GM18909 (cell line): ENCODE measurements around the gene RSRC1.
A peak's percentile ranks its signal among the peaks of the same experiment; 100 is the strongest.
"Not testable (repeated sequence)": the region's sequence is repeated elsewhere in the genome, so short reads cannot be mapped to it uniquely, and the experiment has no call there.

ENCODE experiments used
- ATAC-seq: cut with Tn5 transposase; IDR thresholded peaks from one replicate; pipeline ENCODE4 v1.9.1; 2021; ENCODE audit warnings: mild to moderate bottlenecking; ENCODE audit not compliant: unreplicated experiment, poor library complexity

The RSRC1 gene

GRCh38 chr3:158098834-158099424 is 11.0 kb upstream of the RSRC1 start:
- ATAC-seq: no peak

GRCh38 chr3:158100681-158101080 is 9.2 kb upstream of the RSRC1 start:
- no peak for ATAC-seq

GRCh38 chr3:158101335-158102241 is 8.3 kb upstream of the RSRC1 start:
- no peak for ATAC-seq

- ATAC-seq: no peak
Measured at GRCh38 chr3:158102242-158103080, 7.4 kb upstream of the RSRC1 start.

GRCh38 chr3:158103081-158103886 is 6.6 kb upstream of the RSRC1 start:
- peak; percentile 28 for ATAC-seq

GRCh38 chr3:158103887-158104327 is 6.0 kb upstream of the RSRC1 start:
- ATAC-seq: peak; percentile 1

- ATAC-seq: no peak
Measured at GRCh38 chr3:158104431-158104921, 5.4 kb upstream of the RSRC1 start.

- no peak for ATAC-seq
Measured at GRCh38 chr3:158105119-158105709, 4.7 kb upstream of the RSRC1 start.

GRCh38 chr3:158105710-158106253 is 4.1 kb upstream of the RSRC1 start:
- no peak for ATAC-seq

GRCh38 chr3:158106766-158107471 is 3.0 kb upstream of the RSRC1 start:
- no peak for ATAC-seq

- ATAC-seq: no peak
Measured at GRCh38 chr3:158107605-158108444, 2.1 kb upstream of the RSRC1 start.

GRCh38 chr3:158108445-158108985 is 1.4 kb upstream of the RSRC1 start:
- ATAC-seq: no peak

GRCh38 chr3:158109295-158109803 is 540 bp upstream of the RSRC1 start:
- ATAC-seq: peak; percentile 8

- no peak for ATAC-seq
Measured at GRCh38 chr3:158110658-158111018, 749 bp downstream of the RSRC1 start.

GRCh38 chr3:158111861-158112260 is 2.0 kb downstream of the RSRC1 start:
- no peak for ATAC-seq

GRCh38 chr3:158113595-158113994 is 3.7 kb downstream of the RSRC1 start:
- ATAC-seq: not testable (repeated sequence)

- no peak for ATAC-seq
Measured at GRCh38 chr3:158120330-158120729, 10.4 kb downstream of the RSRC1 start.
